Activated CD8-positive, alpha-beta T cell treated with anti-CD3 and anti-CD28 coated beads for 36 hours (primary cell): ENCODE data around the gene PTPN6. TPM values are rescaled to one million over a fixed set of nuclear protein-coding genes. Genes with fewer than 3 reads are reported as not detected.

ENCODE experiments used
- ATAC-seq: fragments of 200-7000 bp; cut with Tn5 transposase; one replicate; pipeline ENCODE4 v1.10.0; 2021; ENCODE audit warnings: mild to moderate bottlenecking, moderate library complexity
- CTCF ChIA-PET: fragments of 350-600 bp; sonication (Branson Sonifier 250); formaldehyde crosslinking; loops from one replicate; lab custom pipeline; 2021; ENCODE audit warnings: antibody characterized with exemption; lab: Charles Lee
- POLR2A ChIA-PET: fragments of 350-600 bp; sonication (Branson Sonifier 250); formaldehyde crosslinking; loops from one replicate; lab custom pipeline; 2021; ENCODE audit warnings: antibody characterized with exemption; lab: Charles Lee
- DNase-seq: peaks from one replicate; pipeline ENCODE4 v3.0.0-alpha.2; 2020
- H3K27ac Mint-ChIP-seq: one replicate; pipeline ENCODE4 v1.8.0; 2021; ENCODE audit warnings: mild to moderate bottlenecking, mixed read lengths
- H3K27me3 Mint-ChIP-seq: one replicate; pipeline ENCODE4 v1.8.0; 2021; ENCODE audit warnings: mixed read lengths
- H3K36me3 Mint-ChIP-seq: one replicate; pipeline ENCODE4 v1.8.0; 2021; ENCODE audit warnings: low read depth, mixed read lengths
- H3K4me1 Mint-ChIP-seq: one replicate; pipeline ENCODE4 v1.8.0; 2021; ENCODE audit warnings: low read depth, mixed read lengths
- H3K4me3 Mint-ChIP-seq: one replicate; pipeline ENCODE4 v1.8.0; 2021; ENCODE audit warnings: mild to moderate bottlenecking, moderate library complexity, mixed read lengths
- H3K9me3 Mint-ChIP-seq: one replicate; pipeline ENCODE4 v1.8.0; 2021; ENCODE audit warnings: mixed read lengths
- CTCF ChIP-seq: fragments of 200-600 bp; IDR thresholded peaks from one replicate; pipeline ENCODE4 v1.8.0; 2022; ENCODE audit warnings: antibody characterized with exemption, mild to moderate bottlenecking
- intact Hi-C: fragments of 100-400 bp; cut with micrococcal nuclease; formaldehyde crosslinking; loops from one replicate; pipeline ENCODE4 v1.10.0; 2022
- total RNA-seq, 2 experiments: library from RNA; stranded (reverse); gene quantifications; one replicate each; pipeline ENCODE4 v1.2.3, GENCODE V29; 2021

Gene PTPN6
- total RNA-seq, 2 experiments from 2014 or later: 485 to 489 TPM

GRCh38 chr12:6943722-6944380, 7.3 kb upstream of the PTPN6 start, which contains the start of the genes C12orf57 and RNU7-1:
TSS of gene C12orf57 (plus strand) at chr12:6944022. CDS start at chr12:6944122, 100 bp downstream.
TSS of gene RNU7-1 (plus strand) at chr12:6943816.
- no peaks in the 10 kb centered on the region for H3K9me3 Mint-ChIP-seq
- ATAC-seq (peak; percentile 65), DNase-seq (peak; percentile 93)
- H3K4me3 Mint-ChIP-seq: peak within 1 kb of the TSS; percentile 85
- H3K27me3 Mint-ChIP-seq: no peaks in the 10 kb centered on the region
- CTCF ChIA-PET: interaction anchor here (0.6 to 22.8 kb wide), 17 partner anchors 15 to 249 kb away, joined by 3 to 460 read pairs (median 4); partner anchors contain the start of genes ATN1, C1RL, ENO2 and LPCAT3
- peaks cover 42% of the 10 kb centered on the region for H3K36me3 Mint-ChIP-seq
- POLR2A ChIA-PET: interaction anchor here (0.7 to 36.0 kb wide), 46 partner anchors 5 to 517 kb away, joined by 3 to 1266 read pairs (median 6); partner anchors contain the start of genes ATN1, C12orf57, C1R and C1RL
- peaks cover 54% of the 10 kb centered on the region for H3K4me1 Mint-ChIP-seq
- TF ChIP-seq CTCF: no peak
- H3K27ac Mint-ChIP-seq: peak within 1 kb of the TSS; percentile 93
- intact Hi-C loops: loop anchor here (2.0 to 10.0 kb wide), 3 partner anchors 17 to 161 kb away; partner anchors contain the start of genes C1RL and LPCAT3

- POLR2A ChIA-PET: interaction anchor here (0.9 to 36.0 kb wide), 40 partner anchors 6 to 518 kb away, joined by 3 to 1266 read pairs (median 7); partner anchors contain the start of genes ATN1, C12orf57, C1R and C1RL
- Mint-ChIP-seq H3K4me3 (peak overlapping the region; percentile 85), H3K27me3 (no peaks in the 10 kb centered on the region), H3K36me3 (peaks cover 37% of the 10 kb centered on the region), H3K9me3 (no peaks in the 10 kb centered on the region), H3K4me1 (peaks cover 57% of the 10 kb centered on the region), H3K27ac (peak overlapping the region; percentile 93)
- ATAC-seq (peak; percentile 46), DNase-seq (peak; percentile 94)
- TF ChIP-seq CTCF: peak; percentile 88
- CTCF ChIA-PET: interaction anchor here (0.6 to 22.8 kb wide), 19 partner anchors 10 to 255 kb away, joined by 3 to 460 read pairs (median 4); partner anchors contain the start of genes C1RL, ENO2, LPCAT3 and SPSB2
- intact Hi-C loops: loop anchor here (2.0 to 10.0 kb wide), 2 partner anchors 16 to 160 kb away; partner anchors contain the start of gene C1RL
Observed at GRCh38 chr12:6944381-6945186, 6.6 kb upstream of the PTPN6 start.

GRCh38 chr12:6945613-6946012, 5.5 kb upstream of the PTPN6 start:
- ChIA-PET CTCF (interaction anchor here (0.9 to 22.8 kb wide), 10 partner anchors 11 to 166 kb away, joined by 3 to 460 read pairs (median 16); partner anchors contain the start of genes C1RL, LPCAT3 and SPSB2), POLR2A (interaction anchor here (0.8 to 36.0 kb wide), 10 partner anchors 7 to 171 kb away, joined by 3 to 1266 read pairs (median 20); partner anchors contain the start of genes ATN1, C12orf57, C1RL and CDCA3)
- no peak for DNase-seq
- Mint-ChIP-seq H3K4me3 (peak overlapping the region; percentile 85), H3K9me3 (no peaks in the 10 kb centered on the region), H3K27ac (peak overlapping the region; percentile 93), H3K27me3 (no peaks in the 10 kb centered on the region), H3K4me1 (peaks cover 63% of the 10 kb centered on the region), H3K36me3 (peaks cover 33% of the 10 kb centered on the region)
- no peak for TF ChIP-seq CTCF
- no peak for ATAC-seq
- intact Hi-C loops: loop anchor here (2.0 to 10.0 kb wide), 2 partner anchors 15 to 159 kb away; partner anchors contain the start of gene C1RL

- peaks cover 29% of the 10 kb centered on the region for H3K36me3 Mint-ChIP-seq
- TF ChIP-seq CTCF: no peak
- H3K4me1 Mint-ChIP-seq: peaks cover 64% of the 10 kb centered on the region
- ATAC-seq: peak; percentile 10
- H3K4me3 Mint-ChIP-seq: peak overlapping the region; percentile 85
- ChIA-PET CTCF (interaction anchor here (0.9 to 22.8 kb wide), 10 partner anchors 8 to 166 kb away, joined by 3 to 460 read pairs (median 16); partner anchors contain the start of genes C1RL and SPSB2), POLR2A (interaction anchor here (0.6 to 36.0 kb wide), 12 partner anchors 7 to 243 kb away, joined by 3 to 1266 read pairs (median 14); partner anchors contain the start of genes ATN1, C12orf57, C1RL and CDCA3)
- H3K27me3 Mint-ChIP-seq: no peaks in the 10 kb centered on the region
- no peaks in the 10 kb centered on the region for H3K9me3 Mint-ChIP-seq
- DNase-seq: peak; percentile 75
- peak overlapping the region; percentile 93 for H3K27ac Mint-ChIP-seq
- intact Hi-C loops: loop anchor here (10.0 kb wide), 1 partner anchor 159 kb away; the partner anchor contains the start of gene C1RL
Observed at GRCh38 chr12:6946033-6946919, 4.9 kb upstream of the PTPN6 start.
